ENCODE measurements around the gene SURF2.

The SURF2 gene

GRCh38 chr9:133384736-133385321 is 28.5 kb downstream of the SURF2 start:
- Histone ChIP-seq H3K4me3 (replicated peaks; ENCODE audit: low read depth, low read length) (no peak overlapping the region), H3K27me3 (replicated peaks; ENCODE audit: control insufficient read depth, insufficient read depth, low read length) (no peaks in the 10 kb centered on the region; the same call in 1 of the 2 replicates), H3K36me3 (ENCODE audit: control insufficient read depth, insufficient read depth, low read length) (no peaks in the 10 kb centered on the region)
- TF ChIP-seq, protein P1, sequence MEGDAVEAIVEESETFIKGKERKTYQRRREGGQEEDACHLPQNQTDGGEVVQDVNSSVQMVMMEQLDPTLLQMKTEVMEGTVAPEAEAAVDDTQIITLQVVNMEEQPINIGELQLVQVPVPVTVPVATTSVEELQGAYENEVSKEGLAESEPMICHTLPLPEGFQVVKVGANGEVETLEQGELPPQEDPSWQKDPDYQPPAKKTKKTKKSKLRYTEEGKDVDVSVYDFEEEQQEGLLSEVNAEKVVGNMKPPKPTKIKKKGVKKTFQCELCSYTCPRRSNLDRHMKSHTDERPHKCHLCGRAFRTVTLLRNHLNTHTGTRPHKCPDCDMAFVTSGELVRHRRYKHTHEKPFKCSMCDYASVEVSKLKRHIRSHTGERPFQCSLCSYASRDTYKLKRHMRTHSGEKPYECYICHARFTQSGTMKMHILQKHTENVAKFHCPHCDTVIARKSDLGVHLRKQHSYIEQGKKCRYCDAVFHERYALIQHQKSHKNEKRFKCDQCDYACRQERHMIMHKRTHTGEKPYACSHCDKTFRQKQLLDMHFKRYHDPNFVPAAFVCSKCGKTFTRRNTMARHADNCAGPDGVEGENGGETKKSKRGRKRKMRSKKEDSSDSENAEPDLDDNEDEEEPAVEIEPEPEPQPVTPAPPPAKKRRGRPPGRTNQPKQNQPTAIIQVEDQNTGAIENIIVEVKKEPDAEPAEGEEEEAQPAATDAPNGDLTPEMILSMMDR (IDR thresholded peaks at IDR 0.05; ENCODE audit: insufficient read depth, low read length, poor library complexity, severe bottlenecking), result no peak
- no peak for DNase-seq (ENCODE audit: extremely low read depth, insufficient read length)

GRCh38 chr9:133385452-133385851 is 29.1 kb downstream of the SURF2 start:
- H3K27me3 ChIP-seq (replicated peaks; ENCODE audit: control insufficient read depth, insufficient read depth, low read length), result no peaks in the 10 kb centered on the region; the same call in 1 of the 2 replicates
- H3K4me3 ChIP-seq (replicated peaks; ENCODE audit: low read depth, low read length), result no peak overlapping the region
- TF ChIP-seq, protein P1 (IDR thresholded peaks at IDR 0.05; ENCODE audit: insufficient read depth, low read length, poor library complexity, severe bottlenecking), result no peak
- H3K36me3 ChIP-seq (ENCODE audit: control insufficient read depth, insufficient read depth, low read length), result no peaks in the 10 kb centered on the region
- no peak for DNase-seq (ENCODE audit: extremely low read depth, insufficient read length)

DNA sequence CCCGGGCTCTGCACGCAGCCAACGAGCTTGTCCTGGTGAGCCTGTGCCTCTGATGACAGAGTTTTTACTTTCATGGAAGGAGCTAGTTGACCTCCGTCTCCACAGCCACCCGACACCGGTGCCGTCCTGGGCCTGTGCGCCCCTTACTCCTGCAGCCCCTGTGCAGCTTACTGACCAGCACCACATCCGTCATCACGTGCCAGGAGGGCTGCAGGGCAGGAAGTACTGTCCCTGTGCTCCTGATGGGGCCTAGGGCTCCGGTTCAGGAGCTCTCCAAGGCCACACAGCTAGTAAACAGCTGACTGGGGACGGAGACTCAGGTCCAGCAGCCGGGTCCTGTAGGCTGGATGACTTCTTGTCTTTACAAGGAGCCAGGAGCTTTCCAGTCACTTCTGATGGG is 30.0 kb downstream of the SURF2 start:
- no peak for DNase-seq (ENCODE audit: extremely low read depth, insufficient read length)
- Histone ChIP-seq H3K36me3 (ENCODE audit: control insufficient read depth, insufficient read depth, low read length) (no peaks in the 10 kb centered on the region), H3K27me3 (replicated peaks; ENCODE audit: control insufficient read depth, insufficient read depth, low read length) (no peaks in the 10 kb centered on the region; the same call in 1 of the 2 replicates), H3K4me3 (replicated peaks; ENCODE audit: low read depth, low read length) (no peak overlapping the region)
- TF ChIP-seq, protein P1 (IDR thresholded peaks at IDR 0.05; ENCODE audit: insufficient read depth, low read length, poor library complexity, severe bottlenecking), result no peak

DNA sequence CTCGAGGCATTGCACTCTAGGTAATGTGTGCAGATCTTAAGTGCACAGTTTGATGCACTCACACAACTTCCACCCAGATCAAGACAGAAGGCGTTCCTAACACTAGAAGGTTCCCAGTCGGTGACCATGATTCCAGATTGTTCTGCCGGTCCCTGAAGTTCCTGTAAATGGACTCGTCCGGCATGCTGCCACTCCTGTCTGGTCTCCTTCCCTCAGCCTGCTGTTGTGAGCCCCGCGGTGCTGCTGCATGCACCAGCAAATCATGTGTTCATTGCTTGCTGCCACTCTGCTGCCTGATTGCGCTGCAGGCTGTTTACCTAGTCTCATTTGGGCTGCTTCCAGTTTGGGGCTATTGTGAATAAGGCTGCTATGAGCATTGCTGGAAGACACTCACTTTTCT is 31.3 kb downstream of the SURF2 start:
- no peak for DNase-seq (ENCODE audit: extremely low read depth, insufficient read length)
- H3K27me3 ChIP-seq (replicated peaks; ENCODE audit: control insufficient read depth, insufficient read depth, low read length), result no peaks in the 10 kb centered on the region; the same call in 1 of the 2 replicates

DNA sequence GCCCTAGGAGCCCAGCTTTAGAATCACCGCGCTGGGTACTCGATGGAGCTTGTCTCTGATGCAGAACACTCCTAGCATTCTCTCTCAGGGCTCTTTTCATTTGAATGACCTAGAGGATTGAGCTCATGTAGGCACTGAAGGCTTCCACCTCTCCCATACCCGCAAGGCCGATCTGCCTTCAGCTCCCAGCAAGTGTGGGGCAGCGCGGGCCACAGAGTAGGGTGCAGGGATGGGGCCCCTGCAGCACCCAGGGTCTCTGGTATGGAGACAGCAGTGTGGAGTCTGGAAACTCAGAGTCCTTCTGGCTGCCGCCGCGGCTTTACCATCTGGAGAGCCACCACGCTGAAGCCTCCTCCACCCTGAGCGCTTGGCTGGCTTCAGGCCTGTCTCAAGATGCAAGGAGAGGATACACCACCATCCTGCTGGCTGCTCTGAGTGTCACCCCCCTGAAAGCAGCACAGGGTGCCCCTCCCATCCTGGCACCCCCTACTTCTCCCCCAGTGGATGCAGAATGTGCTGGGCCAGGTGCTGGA is 32.7 kb downstream of the SURF2 start:
- no peaks in the 10 kb centered on the region for H3K36me3 ChIP-seq (ENCODE audit: control insufficient read depth, insufficient read depth, low read length)
- H3K27me3 ChIP-seq (replicated peaks; ENCODE audit: control insufficient read depth, insufficient read depth, low read length), result no peaks in the 10 kb centered on the region; the same call in 1 of the 2 replicates

More for the DNA sequence above, 31.3 kb downstream of the SURF2 start:
- H3K36me3 ChIP-seq (ENCODE audit: control insufficient read depth, insufficient read depth, low read length), result no peaks in the 10 kb centered on the region
- H3K4me3 ChIP-seq (replicated peaks; ENCODE audit: low read depth, low read length), result no peak overlapping the region
- TF ChIP-seq, protein P1 (IDR thresholded peaks at IDR 0.05; ENCODE audit: insufficient read depth, low read length, poor library complexity, severe bottlenecking), result no peak

More for the DNA sequence above, 32.7 kb downstream of the SURF2 start:
- H3K4me3 ChIP-seq (replicated peaks; ENCODE audit: low read depth, low read length), result no peak overlapping the region
- TF ChIP-seq, protein P1 (IDR thresholded peaks at IDR 0.05; ENCODE audit: insufficient read depth, low read length, poor library complexity, severe bottlenecking), result no peak
- DNase-seq (ENCODE audit: extremely low read depth, insufficient read length), result no peak

Data from GM06990 (cell line).